ENCODE results near the gene AKAP6. TPM values are rescaled to one million over a fixed set of nuclear protein-coding genes. Genes with fewer than 3 reads are reported as not detected.
"Not testable (repeated sequence)": the region's sequence is repeated elsewhere in the genome, so short reads cannot be mapped to it uniquely, and the experiment has no call there.

Gene AKAP6
- total RNA-seq, 2 experiments from 2014 or later = 1.8 TPM

DNA sequence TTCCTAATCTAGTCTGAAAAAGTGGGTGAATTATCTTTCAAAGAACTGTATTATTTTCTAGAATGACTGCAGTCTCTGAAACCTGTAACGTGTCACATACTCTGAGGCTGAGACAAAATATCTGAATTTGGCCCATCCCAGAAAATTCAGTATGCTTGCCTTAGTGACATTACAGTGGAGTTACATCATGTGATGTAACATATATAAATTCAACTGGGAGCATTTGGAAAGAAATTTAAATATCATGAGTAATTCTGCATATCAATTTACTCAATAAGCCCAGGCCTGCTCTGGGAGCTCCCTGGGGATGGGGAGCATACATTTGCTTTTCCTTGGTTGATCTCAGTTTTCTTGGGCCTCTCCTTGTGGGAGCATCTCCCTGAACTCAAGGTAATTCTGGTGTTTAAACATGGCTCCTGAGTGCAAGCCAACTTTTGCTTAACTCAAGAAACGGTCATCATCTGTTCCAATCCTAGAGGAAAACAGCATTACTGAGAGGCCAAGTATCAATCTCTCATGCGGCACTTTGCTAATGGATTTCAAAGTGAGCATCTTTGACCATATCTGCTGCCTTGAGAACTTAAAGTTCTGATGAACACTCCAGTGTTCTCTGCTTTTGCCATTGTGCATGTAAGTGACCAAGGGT, 54.4 kb downstream of the AKAP6 start:
- Mint-ChIP-seq H3K27ac (no peak overlapping the region), H3K9me3 (no peaks in the 10 kb centered on the region), H3K4me1 (ENCODE audit: low read depth) (peaks cover 6% of the 10 kb centered on the region), H3K27me3 (no peaks in the 10 kb centered on the region), H3K36me3 (no peaks in the 10 kb centered on the region), H3K4me3 (no peak overlapping the region)
- POLR2A ChIA-PET = no interaction called here
- CTCF ChIA-PET = no interaction called here
- no peak for DNase-seq
- intact Hi-C loops (cut with micrococcal nuclease) = no loop called here

DNA sequence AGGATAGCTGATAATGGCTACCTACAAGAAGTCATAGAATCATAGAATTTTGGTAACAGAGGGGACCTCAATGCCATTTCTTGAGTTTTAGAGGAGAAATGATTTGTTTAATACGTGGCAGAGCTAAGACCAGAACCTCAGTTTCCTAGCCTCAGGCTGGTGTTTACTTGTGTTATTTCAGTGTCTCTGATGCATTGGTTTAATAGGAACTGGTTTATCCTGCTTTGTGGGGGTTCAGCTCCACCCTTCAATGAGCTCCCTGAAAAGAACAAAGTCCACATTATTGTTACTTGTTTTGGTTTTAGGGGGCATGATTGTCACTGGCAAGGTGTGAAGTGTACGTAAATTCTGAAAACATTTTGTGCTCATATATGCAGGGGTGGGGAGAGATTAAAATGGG, 55.4 kb downstream of the AKAP6 start:
- H3K36me3 Mint-ChIP-seq = no peaks in the 10 kb centered on the region
- intact Hi-C loops (cut with micrococcal nuclease) = no loop called here
- no peak overlapping the region for H3K27ac Mint-ChIP-seq
- H3K4me1 Mint-ChIP-seq (ENCODE audit: low read depth) = peaks cover 5% of the 10 kb centered on the region
- POLR2A ChIA-PET = no interaction called here
- H3K27me3 Mint-ChIP-seq = peaks cover 3% of the 10 kb centered on the region
- H3K4me3 Mint-ChIP-seq = no peak overlapping the region
- no peaks in the 10 kb centered on the region for H3K9me3 Mint-ChIP-seq
- no peak for DNase-seq
- CTCF ChIA-PET = no interaction called here

DNA sequence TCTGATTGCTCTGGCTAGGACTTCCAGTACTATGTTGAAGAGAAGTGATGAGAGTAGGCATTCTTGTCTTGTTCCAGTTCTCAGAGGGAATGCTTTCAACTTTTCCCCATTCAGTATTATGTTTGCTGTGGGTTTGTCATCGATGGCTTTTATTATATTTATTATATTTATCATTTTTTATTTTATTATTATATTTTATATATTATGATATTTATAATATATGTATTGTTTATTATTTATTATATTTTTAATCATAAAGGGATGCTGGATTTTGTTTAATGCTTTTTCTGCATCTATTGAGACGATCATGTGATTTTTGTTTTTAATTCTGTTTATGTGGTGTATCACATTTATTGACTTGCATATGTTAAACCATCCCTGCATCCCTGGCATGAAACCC, 58.2 kb downstream of the AKAP6 start:
- intact Hi-C loops (cut with micrococcal nuclease); H3K4me1 Mint-ChIP-seq (ENCODE audit: low read depth); H3K27me3 Mint-ChIP-seq; DNase-seq; H3K27ac Mint-ChIP-seq; H3K36me3 Mint-ChIP-seq; CTCF ChIA-PET; H3K4me3 Mint-ChIP-seq; H3K9me3 Mint-ChIP-seq; POLR2A ChIA-PET: not testable (repeated sequence)

DNA sequence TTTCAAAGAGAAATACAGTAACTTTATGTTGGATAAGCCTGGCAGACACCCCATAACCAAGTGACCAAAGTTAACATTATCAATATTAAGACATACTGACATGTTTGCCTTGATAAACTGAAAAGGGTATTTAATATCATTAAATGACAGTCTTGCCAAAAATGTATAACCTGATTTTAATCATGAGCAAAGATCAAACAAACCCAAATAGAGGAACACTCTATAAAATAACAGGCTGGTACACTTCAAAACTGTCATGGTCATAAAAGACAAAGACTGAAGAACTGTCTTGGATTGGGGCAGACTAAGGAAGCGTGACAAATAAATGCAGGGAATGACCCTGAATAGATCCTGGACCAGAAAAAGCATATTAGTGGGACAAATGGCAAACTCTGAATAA, 64.0 kb downstream of the AKAP6 start:
- Mint-ChIP-seq H3K9me3 (peaks cover 2% of the 10 kb centered on the region), H3K4me1 (ENCODE audit: low read depth) (no peaks in the 10 kb centered on the region), H3K27ac (no peak overlapping the region), H3K27me3 (peaks cover 4% of the 10 kb centered on the region), H3K36me3 (peaks cover 3% of the 10 kb centered on the region), H3K4me3 (no peak overlapping the region)
- ChIA-PET CTCF (no interaction called here), POLR2A (no interaction called here)
- DNase-seq = no peak
- intact Hi-C loops (cut with micrococcal nuclease) = no loop called here

DNA sequence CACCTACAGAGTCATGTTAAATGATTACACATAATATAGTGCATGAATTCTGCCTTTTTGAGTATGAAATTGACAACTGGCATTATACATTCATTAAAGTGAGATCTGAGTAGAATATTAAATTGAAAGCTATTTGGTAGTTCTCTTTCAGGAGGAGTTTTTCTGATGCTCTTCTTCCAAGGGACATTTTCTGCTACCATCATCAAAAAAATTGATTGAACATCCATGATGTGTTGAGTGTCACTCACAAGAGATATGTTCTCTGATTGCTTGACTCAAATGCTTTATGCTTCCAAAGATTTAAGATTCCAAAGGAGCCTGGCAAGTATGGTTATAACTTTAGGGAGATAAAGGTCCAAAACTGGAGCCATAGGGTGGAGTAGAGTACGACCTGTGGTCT, 64.9 kb downstream of the AKAP6 start:
- H3K27me3 Mint-ChIP-seq = peaks cover 2% of the 10 kb centered on the region
- peaks cover 3% of the 10 kb centered on the region for H3K36me3 Mint-ChIP-seq
- ChIA-PET CTCF (no interaction called here), POLR2A (no interaction called here)
- no peak overlapping the region for H3K4me3 Mint-ChIP-seq
- no peak for DNase-seq
- peaks cover 2% of the 10 kb centered on the region for H3K9me3 Mint-ChIP-seq
- H3K4me1 Mint-ChIP-seq (ENCODE audit: low read depth) = no peaks in the 10 kb centered on the region
- no peak overlapping the region for H3K27ac Mint-ChIP-seq
- intact Hi-C loops (cut with micrococcal nuclease) = no loop called here

DNA sequence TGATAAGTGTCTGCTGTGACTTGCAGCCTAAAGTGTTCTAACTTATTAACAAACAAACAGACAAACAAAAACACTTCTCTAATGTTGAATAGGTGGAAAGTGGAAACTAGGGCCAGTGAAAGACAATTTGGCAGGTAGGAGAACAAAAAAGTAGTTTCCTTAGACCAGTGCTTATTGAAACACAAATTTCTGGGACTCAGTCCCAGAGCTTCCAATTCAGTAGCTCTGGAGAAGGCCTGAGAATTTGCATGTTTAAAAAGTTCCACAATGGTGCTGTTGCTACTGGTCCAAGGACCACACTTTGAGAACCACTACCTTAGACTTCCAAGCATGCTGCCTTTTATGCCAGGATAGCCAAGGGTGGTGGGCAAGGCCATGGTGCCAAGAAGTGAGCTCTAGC, 67.8 kb downstream of the AKAP6 start:
- Mint-ChIP-seq H3K27me3 (no peaks in the 10 kb centered on the region), H3K4me1 (ENCODE audit: low read depth) (no peaks in the 10 kb centered on the region), H3K4me3 (no peak overlapping the region), H3K9me3 (no peaks in the 10 kb centered on the region), H3K36me3 (no peaks in the 10 kb centered on the region), H3K27ac (no peak overlapping the region)
- DNase-seq = no peak
- ChIA-PET POLR2A (no interaction called here), CTCF (no interaction called here)
- intact Hi-C loops (cut with micrococcal nuclease) = no loop called here

DNA sequence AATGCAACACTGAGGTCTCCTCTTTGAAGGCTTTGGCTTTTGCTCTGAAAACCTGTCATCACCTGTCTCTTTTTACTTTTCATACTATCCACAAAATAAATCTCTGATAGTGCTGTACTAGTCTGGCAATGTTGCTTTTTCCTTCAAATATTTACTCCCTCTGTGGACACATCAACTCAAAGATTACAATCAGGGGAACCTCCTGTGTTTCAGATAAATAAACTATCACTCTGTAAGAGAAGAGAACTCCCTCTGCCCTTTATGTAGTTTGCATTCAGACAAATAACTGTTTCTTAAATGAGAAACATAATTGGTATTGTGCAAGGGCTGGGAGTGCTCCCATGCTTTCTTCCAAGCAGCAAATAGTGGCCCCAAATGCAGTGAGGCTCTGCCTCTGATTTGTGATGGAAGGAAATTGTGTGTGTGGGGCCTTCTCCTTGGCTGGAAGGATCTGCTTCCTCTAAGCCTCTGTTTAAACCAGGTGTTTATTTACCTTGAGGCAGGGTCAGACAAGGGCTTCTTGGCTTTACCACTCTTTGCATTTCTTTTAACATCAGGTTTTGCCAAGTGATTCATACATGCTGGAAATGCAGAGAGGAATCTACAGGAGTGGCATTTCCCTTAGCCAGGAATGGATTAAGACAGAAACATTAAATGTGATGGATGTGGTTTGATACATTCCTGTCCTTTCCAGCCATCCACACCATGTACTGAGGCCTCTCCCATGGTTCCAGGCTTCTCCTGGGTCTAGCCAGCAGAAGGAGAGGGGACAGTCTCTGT, 69.0 kb downstream of the AKAP6 start:
- CTCF ChIA-PET = no interaction called here
- POLR2A ChIA-PET = no interaction called here
- Mint-ChIP-seq H3K9me3 (no peaks in the 10 kb centered on the region), H3K27ac (no peak overlapping the region), H3K4me1 (ENCODE audit: low read depth) (no peaks in the 10 kb centered on the region), H3K4me3 (no peak overlapping the region), H3K36me3 (no peaks in the 10 kb centered on the region), H3K27me3 (no peaks in the 10 kb centered on the region)
- no peak for DNase-seq
- intact Hi-C loops (cut with micrococcal nuclease) = no loop called here

DNA sequence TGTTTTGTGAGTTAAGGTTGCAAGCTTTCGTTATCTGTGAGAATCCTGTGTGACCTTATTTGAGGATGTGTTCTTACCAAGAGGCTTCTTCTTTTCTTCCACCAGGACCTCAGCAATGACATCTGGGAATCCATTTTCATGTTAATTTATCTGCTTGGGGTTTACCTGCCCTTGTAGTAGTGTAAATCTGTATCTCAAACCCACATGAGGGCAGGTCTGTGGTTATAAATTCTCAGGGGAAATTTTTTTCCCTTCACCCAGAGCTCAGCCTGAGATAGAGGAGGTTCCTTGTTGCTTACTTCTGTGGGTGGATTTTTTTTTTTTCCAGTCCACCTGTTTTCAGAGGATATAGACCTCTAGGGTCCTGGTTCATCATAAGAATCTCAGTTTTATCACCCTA, 70.8 kb downstream of the AKAP6 start:
- Mint-ChIP-seq H3K27ac (no peak overlapping the region), H3K9me3 (no peaks in the 10 kb centered on the region), H3K4me1 (ENCODE audit: low read depth) (no peaks in the 10 kb centered on the region), H3K36me3 (no peaks in the 10 kb centered on the region), H3K27me3 (peaks cover 1% of the 10 kb centered on the region), H3K4me3 (no peak overlapping the region)
- ChIA-PET CTCF (interaction anchor here (1.1 kb wide), 1 partner anchor 114 kb away, joined by 3 read pairs; no protein-coding TSS in a partner anchor), POLR2A (no interaction called here)
- DNase-seq = no peak
- intact Hi-C loops (cut with micrococcal nuclease) = no loop called here

DNA sequence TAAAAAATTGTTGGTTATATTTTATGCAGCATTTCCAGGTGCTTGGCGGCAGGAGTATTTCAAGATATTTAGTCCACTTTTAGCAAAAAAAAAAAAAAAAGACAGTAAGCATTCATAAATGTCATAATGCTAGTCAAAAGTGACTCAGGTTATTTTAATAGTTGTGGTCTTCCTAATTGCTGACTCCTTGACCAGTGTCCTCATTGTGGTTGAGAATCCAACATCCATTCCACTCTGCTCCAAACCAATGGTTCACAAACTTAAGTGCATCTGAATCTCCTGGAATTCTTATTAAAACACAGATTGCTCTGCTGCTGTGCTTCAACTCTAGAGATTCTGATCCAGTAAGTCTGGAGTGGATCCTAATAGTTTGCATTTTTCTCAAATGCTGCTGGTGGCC, 71.4 kb downstream of the AKAP6 start:
- Mint-ChIP-seq H3K36me3 (no peaks in the 10 kb centered on the region), H3K27me3 (peaks cover 1% of the 10 kb centered on the region), H3K9me3 (no peaks in the 10 kb centered on the region), H3K4me3 (no peak overlapping the region), H3K27ac (no peak overlapping the region), H3K4me1 (ENCODE audit: low read depth) (no peaks in the 10 kb centered on the region)
- DNase-seq = no peak
- ChIA-PET CTCF (interaction anchor here (1.1 kb wide), 1 partner anchor 113 kb away, joined by 3 read pairs; no protein-coding TSS in a partner anchor), POLR2A (no interaction called here)
- intact Hi-C loops (cut with micrococcal nuclease) = no loop called here

DNA sequence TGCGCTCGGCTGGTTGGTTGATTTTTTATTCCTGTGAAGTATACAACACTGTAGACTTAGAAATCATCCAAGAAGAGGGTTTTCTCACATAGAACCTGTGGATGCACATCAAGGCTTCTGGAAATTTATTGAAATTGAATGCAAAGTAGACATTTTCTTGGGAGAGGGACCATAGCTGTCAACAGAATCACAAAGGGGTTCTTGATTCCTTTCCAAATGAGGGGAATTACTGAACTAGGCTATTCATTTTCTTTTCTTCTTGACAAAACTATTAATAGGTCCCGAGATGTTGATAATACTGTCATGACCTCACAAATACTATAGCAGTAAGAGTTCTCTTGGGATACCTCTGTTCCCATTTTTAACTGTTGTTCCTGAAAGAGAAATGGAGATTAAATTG, 73.9 kb downstream of the AKAP6 start:
- intact Hi-C loops (cut with micrococcal nuclease) = no loop called here
- no peak for DNase-seq
- POLR2A ChIA-PET = no interaction called here
- no peaks in the 10 kb centered on the region for H3K36me3 Mint-ChIP-seq
- no peaks in the 10 kb centered on the region for H3K9me3 Mint-ChIP-seq
- CTCF ChIA-PET = no interaction called here
- no peak overlapping the region for H3K27ac Mint-ChIP-seq
- no peaks in the 10 kb centered on the region for H3K4me1 Mint-ChIP-seq (ENCODE audit: low read depth)
- H3K4me3 Mint-ChIP-seq = no peak overlapping the region
- H3K27me3 Mint-ChIP-seq = peaks cover 1% of the 10 kb centered on the region

DNA sequence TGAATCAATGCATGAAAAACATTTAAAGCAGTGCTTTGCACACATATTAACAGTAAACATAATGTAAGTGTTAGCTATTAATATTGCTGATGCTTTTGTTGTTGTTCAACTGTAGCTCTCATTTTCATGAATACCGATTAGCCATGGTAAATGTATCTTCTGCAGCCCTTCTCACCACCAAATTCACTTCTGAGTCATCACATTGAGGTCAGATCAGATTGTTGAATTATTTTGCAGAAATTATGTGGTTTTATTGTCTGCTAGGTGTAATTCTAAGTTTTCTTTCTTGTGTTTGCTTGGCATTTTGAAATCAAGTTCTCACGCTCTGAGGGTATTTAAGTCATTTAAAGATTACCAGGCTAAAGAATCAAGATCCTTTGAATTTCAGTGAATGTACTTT, 74.6 kb downstream of the AKAP6 start:
- Mint-ChIP-seq H3K4me3 (no peak overlapping the region), H3K27ac (no peak overlapping the region), H3K36me3 (no peaks in the 10 kb centered on the region), H3K9me3 (no peaks in the 10 kb centered on the region), H3K4me1 (ENCODE audit: low read depth) (no peaks in the 10 kb centered on the region), H3K27me3 (peaks cover 1% of the 10 kb centered on the region)
- no peak for DNase-seq
- intact Hi-C loops (cut with micrococcal nuclease) = no loop called here
- POLR2A ChIA-PET = no interaction called here
- CTCF ChIA-PET = no interaction called here

DNA sequence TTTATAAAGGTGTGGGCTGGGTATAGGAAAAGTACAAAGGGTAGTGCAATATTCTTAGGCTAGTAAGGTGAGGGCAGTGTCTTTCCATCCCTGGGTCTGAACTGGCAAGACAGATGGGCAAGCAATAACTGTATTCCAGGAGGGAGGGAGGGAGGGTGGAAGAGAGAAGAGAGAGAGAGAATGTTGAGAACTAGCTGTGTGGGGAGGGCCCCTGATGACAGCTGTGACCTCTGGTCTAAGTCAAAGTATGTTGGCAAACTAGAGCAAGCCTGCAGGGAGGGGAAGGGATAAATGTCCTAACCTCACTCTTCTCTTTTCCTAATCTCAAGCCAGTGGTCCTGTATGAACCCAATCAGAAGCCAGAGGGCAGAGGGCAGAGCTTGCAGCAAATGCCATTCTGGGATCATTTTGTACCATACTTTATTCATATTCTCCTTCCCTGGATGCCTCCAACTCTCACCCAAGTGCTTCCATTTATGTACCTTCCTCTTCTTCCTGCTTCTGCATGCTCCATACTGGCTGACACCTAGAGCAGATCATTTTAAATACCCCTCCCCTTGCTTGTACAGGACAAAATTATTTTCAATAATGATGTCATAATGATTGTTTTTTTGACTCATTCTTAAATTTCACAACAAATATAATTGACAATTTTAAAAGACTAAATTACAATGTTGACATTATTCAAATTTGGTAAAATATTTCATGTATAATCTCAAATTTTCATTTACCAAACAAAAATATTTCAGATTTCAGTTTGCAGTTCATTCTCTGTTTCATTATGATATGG, 75.9 kb downstream of the AKAP6 start:
- CTCF ChIA-PET = no interaction called here
- Mint-ChIP-seq H3K36me3 (no peaks in the 10 kb centered on the region), H3K27ac (no peak overlapping the region), H3K4me3 (no peak overlapping the region), H3K27me3 (peaks cover 1% of the 10 kb centered on the region), H3K4me1 (ENCODE audit: low read depth) (no peaks in the 10 kb centered on the region), H3K9me3 (no peaks in the 10 kb centered on the region)
- no peak for DNase-seq
- intact Hi-C loops (cut with micrococcal nuclease) = no loop called here
- POLR2A ChIA-PET = no interaction called here

DNA sequence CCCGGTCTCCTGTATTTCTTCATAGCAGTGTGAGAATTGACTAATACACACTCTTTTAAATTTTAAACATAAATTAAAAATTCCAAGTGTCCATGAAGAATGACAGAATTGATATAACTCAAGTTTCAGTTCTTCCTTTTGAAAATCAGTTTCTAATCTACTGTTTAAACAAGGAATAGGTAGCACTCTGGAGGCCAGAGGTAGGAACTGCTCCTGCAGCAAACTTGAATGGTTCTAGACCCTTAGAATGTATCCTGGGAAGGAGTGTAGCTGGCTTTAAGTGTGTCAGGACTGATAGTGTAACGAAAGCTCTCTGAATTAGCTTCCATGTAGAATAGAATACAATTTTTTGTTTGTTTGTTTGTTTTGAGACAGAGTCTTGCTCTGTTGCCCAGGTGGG, 76.8 kb downstream of the AKAP6 start:
- no peak for DNase-seq
- no peak overlapping the region for H3K4me3 Mint-ChIP-seq
- no peaks in the 10 kb centered on the region for H3K9me3 Mint-ChIP-seq
- POLR2A ChIA-PET = no interaction called here
- peaks cover 1% of the 10 kb centered on the region for H3K27me3 Mint-ChIP-seq
- CTCF ChIA-PET = no interaction called here
- intact Hi-C loops (cut with micrococcal nuclease) = no loop called here
- H3K4me1 Mint-ChIP-seq (ENCODE audit: low read depth) = no peaks in the 10 kb centered on the region
- no peak overlapping the region for H3K27ac Mint-ChIP-seq
- no peaks in the 10 kb centered on the region for H3K36me3 Mint-ChIP-seq
